Inflammatory macrophage treated with lipopolysaccharide for 1 hour (primary cell): Measurements from ENCODE around the gene SLX4.

Source experiments
- DNase-seq, 2 donors: peaks; one replicate each; pipeline ENCODE4 v3.0.0-alpha.2; 2020 to 2022

The SLX4 gene

GRCh38 chr16:3548859-3549258 lies 62.5 kb downstream of the SLX4 start:
- DNase-seq = no peak

GRCh38 chr16:3548445-3548844 lies 63.0 kb downstream of the SLX4 start:
- no peak for DNase-seq

GRCh38 chr16:3546986-3547682 lies 64.3 kb downstream of the SLX4 start:
- DNase-seq = peak; percentile 26 to 28

- DNase-seq = no peak
Measured at GRCh38 chr16:3542601-3543373, 68.6 kb downstream of the SLX4 start.

- DNase-seq = no peak
Measured at GRCh38 chr16:3541527-3542155, 69.8 kb downstream of the SLX4 start.

GRCh38 chr16:3538222-3538621 lies 73.2 kb downstream of the SLX4 start:
- no peak for DNase-seq

GRCh38 chr16:3536851-3537250 lies 74.6 kb downstream of the SLX4 start:
- DNase-seq = no peak

GRCh38 chr16:3536271-3536731 lies 75.1 kb downstream of the SLX4 start:
- no peak for DNase-seq

- no peak for DNase-seq
Measured at GRCh38 chr16:3534126-3534525, 77.3 kb downstream of the SLX4 start.

GRCh38 chr16:3532741-3533140 lies 78.7 kb downstream of the SLX4 start:
- DNase-seq = no peak
